ENCODE data around the gene HDDC3. TPM values are rescaled to one million over a fixed set of nuclear protein-coding genes. Genes with fewer than 3 reads are reported as not detected.
A peak's percentile ranks its signal among the peaks of the same experiment; 100 is the strongest.

Gene HDDC3
- total and polyA plus RNA-seq, 9 of the 15 experiments (the other 6 are each of a cell fraction or from before 2014, with no cell fraction given): 14.9 to 55.8 (median 36.9) TPM

GRCh38 chr15:90902040-90902839 is 30.1 kb downstream of the HDDC3 start (continued):
- TF ChIP-seq RBM14 (IDR thresholded peaks at IDR 0.05; ENCODE audit: borderline replicate concordance, insufficient read depth, low read depth, low read length): no peak
- TF ChIP-seq CREBBP (IDR thresholded peaks at IDR 0.05; ENCODE audit: low read depth, low read length): no peak
- TF ChIP-seq NR4A1 (CRISPR knock-in tag; IDR thresholded peaks at IDR 0.05): no peak
- TF ChIP-seq NR4A1 (tag; IDR thresholded peaks at IDR 0.05): no peak
- no peak for TF ChIP-seq SPI1 (IDR thresholded peaks at IDR 0.05; ENCODE audit: borderline replicate concordance, low read depth, low read length)
- no peak for TF ChIP-seq ZNF518B (CRISPR knock-in tag; IDR thresholded peaks at IDR 0.05)
- TF ChIP-seq, protein P1, sequence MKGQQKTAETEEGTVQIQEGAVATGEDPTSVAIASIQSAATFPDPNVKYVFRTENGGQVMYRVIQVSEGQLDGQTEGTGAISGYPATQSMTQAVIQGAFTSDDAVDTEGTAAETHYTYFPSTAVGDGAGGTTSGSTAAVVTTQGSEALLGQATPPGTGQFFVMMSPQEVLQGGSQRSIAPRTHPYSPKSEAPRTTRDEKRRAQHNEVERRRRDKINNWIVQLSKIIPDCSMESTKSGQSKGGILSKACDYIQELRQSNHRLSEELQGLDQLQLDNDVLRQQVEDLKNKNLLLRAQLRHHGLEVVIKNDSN (CRISPR knock-in tag; IDR thresholded peaks at IDR 0.05): no peak
- TF ChIP-seq ZNF785 (CRISPR knock-in tag; IDR thresholded peaks at IDR 0.05): no peak
- peak in 1 of 2 experiments; percentile 64; a peak in 2 of 4 replicates for TF ChIP-seq ARNT (IDR thresholded peaks at IDR 0.05)
- no peak for TF ChIP-seq ZNF668 (CRISPR knock-in tag; IDR thresholded peaks at IDR 0.05)
- TF ChIP-seq KHSRP (IDR thresholded peaks at IDR 0.05): no peak
- TF ChIP-seq NFATC3 (IDR thresholded peaks at IDR 0.05): no peak
- no peak for TF ChIP-seq ZNF239 (CRISPR knock-in tag; IDR thresholded peaks at IDR 0.05)
- TF ChIP-seq FOXK1 (CRISPR knock-in tag; IDR thresholded peaks at IDR 0.05; ENCODE audit: borderline replicate concordance): no peak
- TF ChIP-seq ZFX (CRISPR knock-in tag; IDR thresholded peaks at IDR 0.05): peak; percentile 90
- TF ChIP-seq RBBP5 (IDR thresholded peaks at IDR 0.05; ENCODE audit: borderline replicate concordance, insufficient read depth, low read length, poor library complexity, severe bottlenecking): peak; percentile 53
- TF ChIP-seq CCNT2 (IDR thresholded peaks at IDR 0.05; ENCODE audit: borderline replicate concordance, extremely low read depth, insufficient read length, low read depth, low read length): peak; percentile 45
- TF ChIP-seq CC2D1A (IDR thresholded peaks at IDR 0.05): no peak; the same call in 1 of the 2 replicates
- no peak for TF ChIP-seq SAFB2 (IDR thresholded peaks at IDR 0.05; ENCODE audit: borderline replicate concordance, low read depth, low read length, severe bottlenecking)
- TF ChIP-seq SNIP1 (IDR thresholded peaks at IDR 0.05; ENCODE audit: low read depth): peak; percentile 12; the same call in 1 of the 2 replicates
- TF ChIP-seq, protein P2, sequence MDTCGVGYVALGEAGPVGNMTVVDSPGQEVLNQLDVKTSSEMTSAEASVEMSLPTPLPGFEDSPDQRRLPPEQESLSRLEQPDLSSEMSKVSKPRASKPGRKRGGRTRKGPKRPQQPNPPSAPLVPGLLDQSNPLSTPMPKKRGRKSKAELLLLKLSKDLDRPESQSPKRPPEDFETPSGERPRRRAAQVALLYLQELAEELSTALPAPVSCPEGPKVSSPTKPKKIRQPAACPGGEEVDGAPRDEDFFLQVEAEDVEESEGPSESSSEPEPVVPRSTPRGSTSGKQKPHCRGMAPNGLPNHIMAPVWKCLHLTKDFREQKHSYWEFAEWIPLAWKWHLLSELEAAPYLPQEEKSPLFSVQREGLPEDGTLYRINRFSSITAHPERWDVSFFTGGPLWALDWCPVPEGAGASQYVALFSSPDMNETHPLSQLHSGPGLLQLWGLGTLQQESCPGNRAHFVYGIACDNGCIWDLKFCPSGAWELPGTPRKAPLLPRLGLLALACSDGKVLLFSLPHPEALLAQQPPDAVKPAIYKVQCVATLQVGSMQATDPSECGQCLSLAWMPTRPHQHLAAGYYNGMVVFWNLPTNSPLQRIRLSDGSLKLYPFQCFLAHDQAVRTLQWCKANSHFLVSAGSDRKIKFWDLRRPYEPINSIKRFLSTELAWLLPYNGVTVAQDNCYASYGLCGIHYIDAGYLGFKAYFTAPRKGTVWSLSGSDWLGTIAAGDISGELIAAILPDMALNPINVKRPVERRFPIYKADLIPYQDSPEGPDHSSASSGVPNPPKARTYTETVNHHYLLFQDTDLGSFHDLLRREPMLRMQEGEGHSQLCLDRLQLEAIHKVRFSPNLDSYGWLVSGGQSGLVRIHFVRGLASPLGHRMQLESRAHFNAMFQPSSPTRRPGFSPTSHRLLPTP (IDR thresholded peaks at IDR 0.05; ENCODE audit: borderline replicate concordance, extremely low read depth, insufficient read length): no peak
- TF ChIP-seq ZEB2 (IDR thresholded peaks at IDR 0.05): no peak; the same call in 1 of the 2 replicates
